Hematopoietic multipotent progenitor cell treated with erythropoietin and hydrocortisone succinate and interleukin-3 and kit ligand, for 15 days (in vitro differentiated cells): ENCODE measurements around the gene SORD.
"Not testable (repeated sequence)": the region's sequence is repeated elsewhere in the genome, so short reads cannot be mapped to it uniquely, and the experiment has no call there.

Experiments
- DNase-seq: peaks from one replicate; pipeline ENCODE4 v3.0.0-alpha.2; 2015; ENCODE audit warnings: low spot score

Gene SORD

DNA sequence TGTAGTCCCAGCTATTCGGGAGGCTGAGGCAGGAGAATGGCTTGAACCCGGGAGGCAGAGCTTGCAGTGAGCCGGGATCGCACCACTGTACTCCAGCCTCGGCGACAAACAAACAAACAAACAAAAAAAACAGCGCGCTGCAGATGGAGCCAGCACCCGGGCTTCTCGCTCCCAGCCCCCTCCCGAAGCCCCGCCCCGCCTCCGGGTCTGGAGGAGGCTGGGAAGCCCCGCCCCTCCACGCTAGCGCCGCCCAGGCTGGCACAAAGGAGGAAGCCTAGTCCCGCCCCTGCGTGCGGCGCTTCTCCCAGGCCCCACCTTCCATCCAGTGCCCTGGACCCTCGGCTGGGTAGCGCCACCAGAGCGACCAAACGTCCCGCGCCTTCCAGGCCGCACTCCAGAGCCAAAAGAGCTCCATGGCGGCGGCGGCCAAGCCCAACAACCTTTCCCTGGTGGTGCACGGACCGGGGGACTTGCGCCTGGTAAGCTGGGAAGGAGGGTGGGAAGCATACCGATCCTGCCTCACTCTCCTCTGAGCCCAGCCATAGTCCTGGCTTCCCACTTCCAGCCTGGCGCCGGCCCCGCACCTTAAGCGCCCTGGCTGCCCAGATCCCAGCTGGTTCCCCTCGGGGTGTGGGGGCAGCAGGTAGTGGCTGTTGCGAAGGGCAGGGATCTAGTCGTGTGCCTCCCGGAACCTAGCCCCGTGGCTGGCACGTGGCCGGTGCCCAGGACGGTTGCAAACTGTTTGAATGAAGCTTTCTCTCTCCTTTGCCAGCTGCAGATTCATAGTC lies at the start of gene SORD:
Gene SORD, plus strand, starts transcription at position 325 of the 788 bp plus-strand sequence. Its CDS starts 89 bp downstream, at position 414.
- peak; percentile 86 for DNase-seq

- DNase-seq = not testable (repeated sequence)
Measured at GRCh38 chr15:44976183-44976582, 46.8 kb upstream of the SORD start.

DNA sequence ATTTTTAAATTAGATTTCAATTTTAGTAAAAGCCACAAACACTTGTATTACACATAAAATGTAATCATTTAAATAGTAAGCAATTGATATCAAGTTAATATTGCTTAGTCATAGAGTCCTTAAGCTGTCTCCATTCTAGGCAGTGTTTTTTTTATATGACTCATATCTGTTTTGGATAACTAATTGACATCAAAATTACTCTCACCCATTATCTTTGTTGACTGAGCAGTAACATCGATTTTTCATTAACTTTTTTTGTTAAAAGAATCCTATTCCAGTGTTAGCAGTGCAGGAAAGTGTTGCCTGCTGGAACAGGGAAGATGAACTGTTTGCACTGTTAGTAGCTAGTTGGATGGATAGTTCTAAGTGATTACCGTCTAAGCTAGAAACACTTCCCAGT lies 45.2 kb upstream of the SORD start:
- DNase-seq = not testable (repeated sequence)

GRCh38 chr15:44979617-44980339 lies 43.2 kb upstream of the SORD start:
- DNase-seq = not testable (repeated sequence)

DNA sequence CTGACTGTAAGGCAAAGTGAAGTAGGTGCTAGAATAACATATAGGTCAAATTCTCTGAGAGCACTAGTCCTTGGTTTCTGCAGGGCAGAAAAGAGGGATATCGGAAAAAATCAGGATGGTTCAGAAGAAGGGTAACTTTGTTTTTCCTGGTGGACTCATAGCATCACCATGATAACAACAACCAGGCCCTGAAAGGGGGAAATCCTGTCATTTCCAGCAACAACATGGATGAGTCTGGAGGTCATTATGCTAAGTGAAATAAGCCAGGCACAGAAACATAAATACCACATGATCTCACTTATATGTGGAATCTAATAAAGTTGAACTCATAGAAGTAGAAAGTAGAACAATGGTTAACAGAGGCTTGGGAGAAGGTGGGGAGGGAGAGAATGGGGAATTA lies 38.9 kb upstream of the SORD start:
- not testable (repeated sequence) for DNase-seq

DNA sequence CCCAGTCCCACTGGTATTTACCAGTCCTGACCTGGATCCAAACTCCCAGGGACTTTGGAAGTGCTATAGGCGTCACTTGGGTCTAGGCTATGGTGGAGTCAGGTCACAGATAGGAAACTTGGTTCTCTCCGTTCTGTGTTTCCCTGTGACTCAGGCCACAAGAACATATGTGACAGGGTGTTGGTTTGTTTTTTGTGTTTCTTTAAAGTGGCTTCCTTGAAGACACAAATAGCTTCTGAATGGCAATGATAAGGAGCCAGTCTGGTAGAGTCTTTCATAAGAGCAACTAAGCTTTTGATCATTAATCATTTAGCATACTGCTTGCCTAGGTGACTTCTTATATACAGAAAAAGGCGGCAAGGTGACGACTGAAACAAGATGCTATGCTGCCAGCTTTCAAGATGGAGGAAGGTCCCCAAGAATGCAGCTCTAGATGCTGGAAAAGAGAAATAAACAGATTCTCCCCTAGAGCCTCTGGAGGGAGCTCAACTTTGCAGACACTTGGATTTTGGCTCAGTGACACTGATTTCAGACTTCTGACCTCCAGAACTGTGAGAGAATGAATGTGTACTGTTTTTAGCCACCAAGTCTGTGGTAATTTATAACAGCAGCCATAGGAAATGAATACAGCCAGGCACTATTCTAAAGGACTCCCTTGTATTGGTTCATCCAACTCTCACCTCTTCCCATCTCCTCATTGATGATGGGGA lies 36.5 kb upstream of the SORD start:
- DNase-seq = not testable (repeated sequence)

- DNase-seq = not testable (repeated sequence)
Measured at GRCh38 chr15:44987711-44988110, 35.3 kb upstream of the SORD start.

DNA sequence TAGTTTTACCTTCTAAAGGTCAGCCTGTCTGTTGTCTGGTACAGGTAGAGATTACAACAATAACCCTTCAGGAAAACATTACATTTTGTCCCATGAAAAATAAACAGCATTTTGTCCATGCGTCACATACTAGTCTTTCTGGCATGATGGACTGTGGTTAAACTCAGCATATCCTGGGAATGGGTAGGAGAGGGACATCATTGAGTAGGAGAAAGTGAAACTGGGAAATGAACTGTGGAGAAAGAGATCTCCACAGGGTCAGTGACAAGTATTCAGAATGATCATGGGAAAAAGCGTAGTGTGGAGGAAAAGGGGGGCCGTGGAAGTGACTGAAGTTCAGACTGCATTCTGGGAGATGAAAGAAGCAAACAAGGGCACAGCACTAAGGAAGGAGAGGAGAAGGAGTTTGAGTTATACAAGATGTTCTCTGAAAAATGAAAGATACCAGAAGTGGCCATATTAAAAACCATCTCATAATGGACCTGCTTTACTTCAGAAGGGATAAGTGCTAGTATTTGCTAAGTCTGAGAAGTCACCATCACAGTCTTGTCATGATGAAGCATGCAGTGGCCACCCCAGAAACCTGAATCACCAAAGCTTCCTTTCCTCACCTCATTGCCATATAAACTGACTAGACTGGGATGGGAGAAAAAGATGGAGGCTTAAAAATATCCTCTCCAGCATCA lies 34.7 kb upstream of the SORD start:
- not testable (repeated sequence) for DNase-seq

GRCh38 chr15:44988870-44989219 lies 34.1 kb upstream of the SORD start:
- not testable (repeated sequence) for DNase-seq

DNA sequence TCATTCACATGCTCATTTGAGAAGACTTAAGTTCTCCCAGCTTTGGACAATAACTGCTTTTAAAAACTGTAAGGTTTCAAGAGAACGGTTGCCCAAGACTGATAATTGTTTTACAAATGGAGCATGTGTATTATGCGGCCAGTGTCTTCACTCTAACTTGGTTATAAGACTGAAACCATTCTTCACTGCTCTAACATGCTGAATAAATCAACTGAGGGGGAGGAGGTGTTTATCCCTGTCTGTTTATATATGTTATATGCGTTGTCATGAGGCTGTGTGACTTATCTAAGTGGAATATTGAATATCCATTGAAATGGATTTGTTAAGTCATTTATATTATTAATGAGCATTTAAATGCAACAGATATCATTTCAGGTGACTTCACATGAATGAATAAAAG lies 25.4 kb upstream of the SORD start:
- DNase-seq = not testable (repeated sequence)

- DNase-seq = no peak
Measured at GRCh38 chr15:44999105-44999504, 23.9 kb upstream of the SORD start.

DNA sequence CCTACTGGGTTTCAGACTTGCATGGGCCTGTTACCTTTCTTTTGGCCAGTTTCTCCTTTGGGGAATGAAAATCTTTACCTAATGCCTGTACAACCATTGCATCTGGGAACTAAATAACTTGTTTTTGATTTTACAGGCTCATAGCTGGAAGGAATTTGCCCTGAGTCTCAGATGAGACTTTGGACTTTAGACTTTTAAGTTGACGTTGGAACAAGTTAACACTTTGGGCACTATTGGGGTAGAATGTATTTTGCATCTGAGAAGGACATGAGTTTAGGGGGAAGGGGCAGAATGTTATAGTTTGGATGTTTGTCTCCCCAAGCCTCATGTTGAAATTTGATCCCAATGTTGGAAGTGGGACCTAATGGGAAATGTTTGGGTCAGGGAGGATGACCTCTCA lies 21.8 kb upstream of the SORD start:
- not testable (repeated sequence) for DNase-seq

GRCh38 chr15:45003731-45004410 lies 19.1 kb upstream of the SORD start:
- DNase-seq = not testable (repeated sequence)

DNA sequence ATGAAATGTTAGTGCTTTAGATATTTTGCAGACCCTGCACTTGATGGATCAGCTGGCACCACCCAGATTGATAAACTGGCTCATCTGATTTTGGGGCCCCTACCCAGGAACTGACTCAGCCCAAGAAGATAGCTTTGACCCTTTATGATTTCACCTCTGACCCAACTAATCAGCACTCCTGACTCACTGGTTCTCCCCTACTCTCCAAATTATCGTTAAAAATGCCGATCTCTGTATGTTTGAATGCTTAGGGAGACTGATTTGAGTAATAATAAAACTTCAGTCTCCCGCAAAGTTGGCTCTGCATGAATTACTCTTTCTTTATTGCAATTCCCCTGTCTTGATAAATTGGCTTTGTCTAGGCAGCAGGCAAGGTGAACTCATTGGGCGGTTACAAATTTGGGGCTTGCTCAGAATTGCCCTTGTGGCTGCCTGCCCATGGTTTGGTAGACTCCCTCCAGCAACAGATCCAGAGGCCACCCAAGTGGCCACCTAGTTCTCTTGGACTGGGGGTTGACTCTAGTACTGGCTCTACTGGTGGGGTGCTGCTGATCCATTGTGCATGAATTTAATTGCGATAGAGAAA lies 18.3 kb upstream of the SORD start:
- DNase-seq = not testable (repeated sequence)

- DNase-seq = no peak
Measured at GRCh38 chr15:45009046-45009445, 13.9 kb upstream of the SORD start.

DNA sequence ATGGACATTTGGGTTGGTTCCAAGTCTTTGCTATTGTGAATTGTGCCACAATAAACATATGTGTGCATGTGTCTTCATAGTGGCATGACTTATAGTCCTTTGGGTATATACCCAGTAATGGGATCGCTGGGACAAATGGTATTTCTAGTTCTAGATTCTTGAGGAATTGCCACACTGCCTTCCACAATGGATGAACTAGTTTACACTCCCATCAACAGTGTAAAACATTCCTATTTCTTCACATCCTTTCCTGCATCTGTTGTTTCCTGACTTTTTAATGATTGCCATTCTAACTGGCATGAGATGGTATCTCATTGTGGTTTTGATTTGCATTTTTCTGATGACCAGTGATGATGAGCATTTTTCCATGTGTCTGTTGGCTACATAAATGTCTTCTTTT lies 7.9 kb upstream of the SORD start:
- not testable (repeated sequence) for DNase-seq

DNA sequence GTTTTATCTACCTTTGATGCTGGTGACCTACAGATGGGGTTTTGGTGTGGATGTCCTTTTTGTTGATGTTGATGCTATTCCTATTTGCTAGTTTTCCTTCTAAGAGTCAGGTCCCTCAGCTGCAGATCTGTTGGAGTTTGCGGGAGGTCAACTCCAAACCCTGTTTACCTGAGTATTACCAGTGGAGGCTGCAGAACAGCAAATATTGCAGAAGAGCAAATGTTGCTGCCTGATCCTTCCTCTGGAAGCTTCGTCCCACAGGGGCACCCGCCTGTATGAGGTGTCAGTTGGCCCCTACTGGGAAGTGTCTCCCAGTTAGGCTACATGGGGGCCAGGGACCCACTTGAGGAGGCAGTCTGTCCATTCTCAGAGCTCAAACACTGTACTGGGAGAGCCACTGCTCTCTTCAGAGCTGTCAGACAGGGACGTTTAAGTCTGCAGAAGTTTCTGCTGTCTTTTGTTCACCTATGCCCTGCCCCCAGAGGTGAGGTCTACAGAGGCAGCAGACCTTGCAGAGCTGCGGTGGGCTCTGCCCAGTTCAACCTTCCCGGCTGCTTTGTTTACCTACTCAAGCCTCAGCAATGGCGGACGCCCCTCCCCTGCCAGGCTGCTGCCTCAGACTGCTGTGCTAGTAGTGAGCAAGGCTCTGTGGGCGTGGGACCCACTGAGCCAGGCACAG lies 2.6 kb upstream of the SORD start:
- not testable (repeated sequence) for DNase-seq

- DNase-seq = not testable (repeated sequence)
Measured at GRCh38 chr15:45020901-45021259, 2.1 kb upstream of the SORD start.

GRCh38 chr15:45021348-45021747 lies 1.6 kb upstream of the SORD start:
- DNase-seq = no peak

- peak; percentile 13 for DNase-seq
Measured at GRCh38 chr15:45023659-45024225, 747 bp downstream of the SORD start.
